ENCODE results near the gene PHLPP1.

Gene PHLPP1

DNA sequence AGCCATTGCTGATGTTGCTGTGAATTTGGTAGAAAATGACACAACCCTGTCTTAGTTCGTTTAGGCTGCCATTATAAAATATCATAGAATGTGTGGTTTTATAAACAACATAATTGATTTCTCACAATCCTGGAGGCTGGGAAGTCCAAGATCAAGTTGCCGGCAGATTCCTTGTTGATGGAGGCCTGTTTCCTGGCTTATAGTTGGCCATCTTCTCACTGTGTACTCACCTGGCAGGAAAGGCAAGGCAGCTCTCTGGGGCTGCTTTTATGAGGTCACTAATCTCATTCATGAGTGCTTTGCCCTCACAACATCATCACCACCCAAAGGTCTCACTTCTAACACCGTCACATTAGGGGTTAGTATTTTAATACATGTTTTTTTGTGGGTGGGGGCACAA lies 58.4 kb downstream of the PHLPP1 start:
- no peak overlapping the region for H3K27ac ChIP-seq (ENCODE audit: low read length)
- H3K36me3 ChIP-seq (ENCODE audit: control insufficient read depth in 2 of 2, insufficient read depth in 2 of 2, low read length in 2 of 2), result no peaks in the 10 kb centered on the region
- no peaks in the 10 kb centered on the region for H3K4me1 ChIP-seq (ENCODE audit: control insufficient read depth, insufficient read depth, low read length)

DNA sequence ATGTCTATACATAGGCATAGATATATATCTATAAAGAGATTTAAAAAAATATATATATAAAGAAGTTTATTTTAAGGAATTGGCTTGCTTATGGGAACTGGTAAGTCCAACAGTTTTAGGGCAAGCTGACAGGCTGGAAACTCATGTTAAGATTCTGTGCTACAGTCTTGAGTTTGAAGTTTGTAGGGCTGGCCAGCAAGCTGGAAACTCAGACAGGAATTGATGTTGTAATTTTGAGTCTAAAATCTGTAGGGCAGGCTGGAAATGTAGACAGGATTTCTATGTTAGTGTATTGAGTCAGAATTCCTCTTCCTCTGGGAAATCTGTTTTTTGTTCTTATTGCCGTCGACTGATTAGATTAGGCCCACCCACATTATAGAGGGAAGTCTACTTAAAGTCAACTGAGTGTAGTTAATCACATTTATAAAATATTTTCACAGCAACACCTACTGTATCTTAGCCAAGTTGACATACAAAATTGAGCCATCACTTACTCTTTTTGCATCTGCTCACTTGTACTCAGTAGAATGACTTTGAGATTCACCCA lies 60.8 kb downstream of the PHLPP1 start:
- no peaks in the 10 kb centered on the region for H3K4me1 ChIP-seq (ENCODE audit: control insufficient read depth, insufficient read depth, low read length)

More for the DNA sequence above, 58.4 kb downstream of the PHLPP1 start:
- Histone ChIP-seq H3K9ac (ENCODE audit: low read length in 2 of 2) (no peak overlapping the region), H3K9me3 (ENCODE audit: control insufficient read depth in 2 of 2, low read length in 2 of 2) (no peaks in the 10 kb centered on the region), H3K4me3 (ENCODE audit: low read length in 2 of 2) (no peak overlapping the region), H3K27me3 (ENCODE audit: control insufficient read depth in 1 of 2, insufficient read depth in 2 of 2, low read length in 2 of 2) (no peaks in the 10 kb centered on the region)

GRCh38 chr18:62777814-62778213 lies 62.5 kb downstream of the PHLPP1 start:
- no peak overlapping the region for H3K4me3 ChIP-seq (ENCODE audit: low read length in 2 of 2)
- H3K4me1 ChIP-seq (ENCODE audit: control insufficient read depth, insufficient read depth, low read length), result no peaks in the 10 kb centered on the region
- no peak overlapping the region for H3K27ac ChIP-seq (ENCODE audit: low read length)
- no peaks in the 10 kb centered on the region for H3K36me3 ChIP-seq (ENCODE audit: control insufficient read depth in 2 of 2, insufficient read depth in 2 of 2, low read length in 2 of 2)
- H3K9me3 ChIP-seq (ENCODE audit: control insufficient read depth in 2 of 2, low read length in 2 of 2), result no peaks in the 10 kb centered on the region
- H3K9ac ChIP-seq (ENCODE audit: low read length in 2 of 2), result no peak overlapping the region
- no peaks in the 10 kb centered on the region for H3K27me3 ChIP-seq (ENCODE audit: control insufficient read depth in 1 of 2, insufficient read depth in 2 of 2, low read length in 2 of 2)

More for the DNA sequence above, 60.8 kb downstream of the PHLPP1 start:
- H3K4me3 ChIP-seq (ENCODE audit: low read length in 2 of 2), result no peak overlapping the region
- no peaks in the 10 kb centered on the region for H3K27me3 ChIP-seq (ENCODE audit: control insufficient read depth in 1 of 2, insufficient read depth in 2 of 2, low read length in 2 of 2)
- H3K36me3 ChIP-seq (ENCODE audit: control insufficient read depth in 2 of 2, insufficient read depth in 2 of 2, low read length in 2 of 2), result no peaks in the 10 kb centered on the region
- no peak overlapping the region for H3K27ac ChIP-seq (ENCODE audit: low read length)
- H3K9ac ChIP-seq (ENCODE audit: low read length in 2 of 2), result no peak overlapping the region
- H3K9me3 ChIP-seq (ENCODE audit: control insufficient read depth in 2 of 2, low read length in 2 of 2), result no peaks in the 10 kb centered on the region

DNA sequence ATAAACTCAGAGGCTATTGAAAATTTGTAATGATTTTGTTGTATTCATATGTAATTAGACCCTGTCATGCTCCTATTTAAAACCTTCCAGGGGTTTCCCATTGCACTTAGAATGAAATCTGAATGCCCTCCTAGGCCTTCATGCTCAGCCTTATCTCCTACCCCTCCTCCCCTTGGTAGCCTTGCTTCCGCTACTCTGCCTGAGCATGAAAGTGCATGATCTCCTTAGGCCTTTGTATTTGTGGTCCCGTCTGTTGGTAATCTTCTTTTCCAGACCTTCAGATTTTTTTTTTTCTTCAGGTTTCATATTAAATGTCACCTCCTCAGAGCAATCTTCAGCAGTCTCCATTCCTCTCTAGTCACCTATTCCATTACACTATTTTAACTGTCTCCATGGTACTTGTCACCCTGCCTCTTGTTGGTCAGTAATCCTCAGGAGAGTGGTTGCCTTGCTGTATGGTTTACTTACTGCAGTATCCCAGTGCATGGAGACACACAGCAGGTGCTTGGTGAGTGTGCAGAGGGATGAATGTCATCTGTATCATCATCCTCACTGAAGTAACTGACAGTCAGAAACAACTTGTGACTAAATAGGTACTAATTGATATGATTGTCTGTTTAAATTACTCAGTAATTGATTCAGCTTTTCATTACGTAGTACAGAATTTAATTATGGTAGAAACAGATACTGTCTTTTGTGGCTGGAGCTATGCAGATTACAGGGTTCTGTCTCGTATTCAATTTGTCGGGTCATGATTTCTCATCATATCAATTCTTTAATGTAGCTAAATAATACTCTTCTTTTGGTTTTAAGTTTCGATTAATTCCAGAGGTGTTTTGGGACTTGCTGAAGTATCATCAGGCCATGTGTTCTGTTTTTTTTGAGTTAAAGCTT lies 63.9 kb downstream of the PHLPP1 start:
- Histone ChIP-seq H3K27ac (ENCODE audit: low read length) (no peak overlapping the region), H3K9me3 (ENCODE audit: control insufficient read depth in 2 of 2, low read length in 2 of 2) (no peaks in the 10 kb centered on the region), H3K4me1 (ENCODE audit: control insufficient read depth, insufficient read depth, low read length) (no peaks in the 10 kb centered on the region), H3K4me3 (ENCODE audit: low read length in 2 of 2) (no peak overlapping the region), H3K9ac (ENCODE audit: low read length in 2 of 2) (no peak overlapping the region), H3K36me3 (ENCODE audit: control insufficient read depth in 2 of 2, insufficient read depth in 2 of 2, low read length in 2 of 2) (no peaks in the 10 kb centered on the region), H3K27me3 (ENCODE audit: control insufficient read depth in 1 of 2, insufficient read depth in 2 of 2, low read length in 2 of 2) (no peaks in the 10 kb centered on the region)

GRCh38 chr18:62781262-62781661 lies 65.9 kb downstream of the PHLPP1 start:
- Histone ChIP-seq H3K27me3 (ENCODE audit: control insufficient read depth in 1 of 2, insufficient read depth in 2 of 2, low read length in 2 of 2) (no peaks in the 10 kb centered on the region), H3K4me1 (ENCODE audit: control insufficient read depth, insufficient read depth, low read length) (no peaks in the 10 kb centered on the region), H3K4me3 (ENCODE audit: low read length in 2 of 2) (no peak overlapping the region), H3K36me3 (ENCODE audit: control insufficient read depth in 2 of 2, insufficient read depth in 2 of 2, low read length in 2 of 2) (no peaks in the 10 kb centered on the region), H3K27ac (ENCODE audit: low read length) (no peak overlapping the region), H3K9ac (ENCODE audit: low read length in 2 of 2) (no peak overlapping the region), H3K9me3 (ENCODE audit: control insufficient read depth in 2 of 2, low read length in 2 of 2) (no peaks in the 10 kb centered on the region)

GRCh38 chr18:62781893-62782292 lies 66.6 kb downstream of the PHLPP1 start:
- H3K4me3 ChIP-seq (ENCODE audit: low read length in 2 of 2), result no peak overlapping the region
- no peak overlapping the region for H3K27ac ChIP-seq (ENCODE audit: low read length)
- H3K4me1 ChIP-seq (ENCODE audit: control insufficient read depth, insufficient read depth, low read length), result no peaks in the 10 kb centered on the region
- H3K27me3 ChIP-seq (ENCODE audit: control insufficient read depth in 1 of 2, insufficient read depth in 2 of 2, low read length in 2 of 2), result no peaks in the 10 kb centered on the region
- H3K9ac ChIP-seq (ENCODE audit: low read length in 2 of 2), result no peak overlapping the region
- H3K9me3 ChIP-seq (ENCODE audit: control insufficient read depth in 2 of 2, low read length in 2 of 2), result no peaks in the 10 kb centered on the region
- no peaks in the 10 kb centered on the region for H3K36me3 ChIP-seq (ENCODE audit: control insufficient read depth in 2 of 2, insufficient read depth in 2 of 2, low read length in 2 of 2)

DNA sequence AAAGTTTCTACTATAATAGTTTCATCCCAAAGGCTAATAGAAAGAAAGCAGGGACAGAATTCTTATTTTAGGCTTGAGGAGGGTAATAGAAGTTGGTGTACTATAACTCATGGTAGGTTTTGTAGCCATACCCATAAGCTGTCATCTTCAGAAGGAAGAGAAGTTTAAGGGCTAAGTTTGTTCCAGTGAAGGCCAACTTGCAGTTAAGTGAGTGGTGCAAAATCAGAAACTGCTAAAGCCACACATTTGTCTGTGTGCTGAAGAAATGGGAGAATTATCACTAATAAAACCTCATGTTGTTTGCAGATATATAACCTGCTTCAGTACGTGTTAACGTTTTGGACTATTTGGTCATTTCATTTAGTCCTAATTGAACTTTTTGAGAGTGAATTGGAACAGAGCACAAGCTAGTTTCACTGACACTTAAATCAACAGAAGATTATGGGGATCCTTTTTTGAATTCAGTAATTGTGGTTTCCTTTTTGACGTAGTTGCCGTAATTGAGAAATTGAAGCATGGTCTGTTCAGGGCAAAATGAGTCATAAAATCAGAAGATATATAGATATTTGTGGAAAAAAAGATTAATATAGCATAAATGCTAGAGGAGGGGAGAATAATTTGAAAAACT lies 69.1 kb downstream of the PHLPP1 start:
- no peaks in the 10 kb centered on the region for H3K9me3 ChIP-seq (ENCODE audit: control insufficient read depth in 2 of 2, low read length in 2 of 2)
- H3K36me3 ChIP-seq (ENCODE audit: control insufficient read depth in 2 of 2, insufficient read depth in 2 of 2, low read length in 2 of 2), result no peaks in the 10 kb centered on the region
- H3K27ac ChIP-seq (ENCODE audit: low read length), result no peak overlapping the region
- no peak overlapping the region for H3K9ac ChIP-seq (ENCODE audit: low read length in 2 of 2)
- H3K27me3 ChIP-seq (ENCODE audit: control insufficient read depth in 1 of 2, insufficient read depth in 2 of 2, low read length in 2 of 2), result no peaks in the 10 kb centered on the region
- peaks cover 4% of the 10 kb centered on the region for H3K4me1 ChIP-seq (ENCODE audit: control insufficient read depth, insufficient read depth, low read length)
- H3K4me3 ChIP-seq (ENCODE audit: low read length in 2 of 2), result no peak overlapping the region

- H3K4me3 ChIP-seq (ENCODE audit: low read length in 2 of 2), result no peak overlapping the region
- no peaks in the 10 kb centered on the region for H3K27me3 ChIP-seq (ENCODE audit: control insufficient read depth in 1 of 2, insufficient read depth in 2 of 2, low read length in 2 of 2)
- H3K27ac ChIP-seq (ENCODE audit: low read length), result no peak overlapping the region
- no peaks in the 10 kb centered on the region for H3K9me3 ChIP-seq (ENCODE audit: control insufficient read depth in 2 of 2, low read length in 2 of 2)
- peaks cover 4% of the 10 kb centered on the region for H3K4me1 ChIP-seq (ENCODE audit: control insufficient read depth, insufficient read depth, low read length)
- no peak overlapping the region for H3K9ac ChIP-seq (ENCODE audit: low read length in 2 of 2)
- no peaks in the 10 kb centered on the region for H3K36me3 ChIP-seq (ENCODE audit: control insufficient read depth in 2 of 2, insufficient read depth in 2 of 2, low read length in 2 of 2)
Observed at GRCh38 chr18:62784966-62785413, 69.6 kb downstream of the PHLPP1 start.

DNA sequence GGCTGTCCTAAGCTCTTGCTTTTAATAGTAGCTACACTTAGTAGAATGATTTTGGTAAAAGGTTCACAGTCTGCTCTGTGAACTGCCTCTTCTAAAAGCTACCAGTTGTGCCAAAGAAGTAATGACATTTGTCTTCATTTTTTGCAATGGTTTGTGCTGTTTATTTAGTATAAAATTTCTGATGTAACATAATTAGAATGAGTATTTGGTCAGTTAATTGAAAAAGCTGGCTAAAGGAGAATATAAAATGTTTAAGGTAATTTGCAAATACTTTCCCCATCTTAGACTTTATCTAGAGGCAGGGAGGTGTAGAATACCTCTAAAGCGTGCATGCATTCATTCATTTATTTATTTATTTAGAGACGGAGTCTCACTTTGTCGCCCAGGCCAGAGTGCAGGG lies 71.3 kb downstream of the PHLPP1 start:
- Histone ChIP-seq H3K9ac (ENCODE audit: low read length in 2 of 2) (no peak overlapping the region), H3K4me3 (ENCODE audit: low read length in 2 of 2) (no peak overlapping the region), H3K4me1 (ENCODE audit: control insufficient read depth, insufficient read depth, low read length) (peaks cover 4% of the 10 kb centered on the region), H3K36me3 (ENCODE audit: control insufficient read depth in 2 of 2, insufficient read depth in 2 of 2, low read length in 2 of 2) (no peaks in the 10 kb centered on the region), H3K27ac (ENCODE audit: low read length) (no peak overlapping the region), H3K27me3 (ENCODE audit: control insufficient read depth in 1 of 2, insufficient read depth in 2 of 2, low read length in 2 of 2) (no peaks in the 10 kb centered on the region), H3K9me3 (ENCODE audit: control insufficient read depth in 2 of 2, low read length in 2 of 2) (no peaks in the 10 kb centered on the region)

DNA sequence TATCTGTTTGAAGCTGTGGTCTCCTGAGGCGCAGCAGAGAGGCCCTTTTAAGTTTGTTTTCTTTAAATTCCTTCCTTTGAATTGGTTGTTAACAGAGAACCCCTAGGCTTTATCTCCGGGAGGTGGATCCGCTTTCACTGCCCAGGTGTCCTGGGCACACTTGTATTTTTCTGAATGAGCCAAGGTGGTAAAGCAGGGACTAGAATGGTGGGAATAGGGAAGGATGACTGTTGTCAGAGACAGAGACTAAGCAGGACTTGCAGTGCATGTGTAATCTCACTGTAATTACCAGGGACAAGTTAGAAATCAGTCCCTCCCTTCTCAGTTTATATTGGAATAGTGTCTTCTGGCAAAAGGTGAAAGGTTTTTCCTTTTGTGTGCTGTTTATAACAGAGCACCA lies 72.8 kb downstream of the PHLPP1 start:
- Histone ChIP-seq H3K27ac (ENCODE audit: low read length) (no peak overlapping the region), H3K36me3 (ENCODE audit: control insufficient read depth in 2 of 2, insufficient read depth in 2 of 2, low read length in 2 of 2) (no peaks in the 10 kb centered on the region), H3K4me1 (ENCODE audit: control insufficient read depth, insufficient read depth, low read length) (peaks cover 4% of the 10 kb centered on the region), H3K9me3 (ENCODE audit: control insufficient read depth in 2 of 2, low read length in 2 of 2) (no peaks in the 10 kb centered on the region), H3K27me3 (ENCODE audit: control insufficient read depth in 1 of 2, insufficient read depth in 2 of 2, low read length in 2 of 2) (no peaks in the 10 kb centered on the region), H3K9ac (ENCODE audit: low read length in 2 of 2) (no peak overlapping the region), H3K4me3 (ENCODE audit: low read length in 2 of 2) (no peak overlapping the region)

GRCh38 chr18:62788876-62789275 lies 73.5 kb downstream of the PHLPP1 start:
- Histone ChIP-seq H3K9me3 (ENCODE audit: control insufficient read depth in 2 of 2, low read length in 2 of 2) (no peaks in the 10 kb centered on the region), H3K4me1 (ENCODE audit: control insufficient read depth, insufficient read depth, low read length) (peaks cover 4% of the 10 kb centered on the region), H3K36me3 (ENCODE audit: control insufficient read depth in 2 of 2, insufficient read depth in 2 of 2, low read length in 2 of 2) (no peaks in the 10 kb centered on the region), H3K9ac (ENCODE audit: low read length in 2 of 2) (no peak overlapping the region), H3K27me3 (ENCODE audit: control insufficient read depth in 1 of 2, insufficient read depth in 2 of 2, low read length in 2 of 2) (no peaks in the 10 kb centered on the region), H3K27ac (ENCODE audit: low read length) (no peak overlapping the region), H3K4me3 (ENCODE audit: low read length in 2 of 2) (no peak overlapping the region)
